ENCODE results near the gene SNTA1.

The SNTA1 gene

DNA sequence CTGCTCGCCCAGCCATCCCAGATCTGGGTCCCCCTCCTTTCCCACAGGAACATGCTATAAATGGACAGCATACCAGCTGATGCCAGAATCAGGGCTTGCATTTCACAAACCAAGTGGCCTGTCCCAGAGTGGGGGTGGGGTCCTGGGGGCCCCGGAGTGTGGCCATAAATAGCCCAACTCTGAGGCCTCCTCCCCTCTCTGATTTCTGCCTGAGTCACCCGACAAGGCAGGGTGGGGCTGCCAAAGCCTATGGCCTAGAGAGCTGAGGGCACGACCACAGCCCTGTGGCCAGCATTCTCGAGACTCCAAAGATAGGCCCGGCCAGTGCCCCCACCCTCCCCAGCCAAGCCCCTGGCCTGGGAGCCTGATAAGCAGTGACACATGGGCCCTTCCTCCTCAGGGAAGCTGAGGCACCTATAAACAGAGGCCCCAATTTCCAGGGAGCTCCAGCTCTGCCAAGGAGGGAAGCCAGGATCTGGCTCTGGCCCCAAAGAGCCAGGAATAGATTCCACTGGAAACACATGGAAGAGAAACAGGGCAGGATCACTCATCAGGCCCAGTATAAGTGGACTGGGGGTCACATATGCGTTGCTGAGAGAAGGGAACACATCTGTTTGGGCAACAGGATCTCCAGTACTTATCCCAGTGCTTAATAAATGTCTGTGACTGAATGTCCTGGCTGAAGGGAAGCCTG is 20.3 kb downstream of the SNTA1 start:
- H3K4me3 ChIP-seq (ENCODE audit: low read length) = no peak overlapping the region
- no peak for TF ChIP-seq ZNF274 (IDR thresholded peaks at IDR 0.05; ENCODE audit: low read depth, low read length)

- no peak for TF ChIP-seq ZNF274 (IDR thresholded peaks at IDR 0.05; ENCODE audit: low read depth, low read length)
Observed at GRCh38 chr20:33419140-33419974, 24.2 kb downstream of the SNTA1 start.

DNA sequence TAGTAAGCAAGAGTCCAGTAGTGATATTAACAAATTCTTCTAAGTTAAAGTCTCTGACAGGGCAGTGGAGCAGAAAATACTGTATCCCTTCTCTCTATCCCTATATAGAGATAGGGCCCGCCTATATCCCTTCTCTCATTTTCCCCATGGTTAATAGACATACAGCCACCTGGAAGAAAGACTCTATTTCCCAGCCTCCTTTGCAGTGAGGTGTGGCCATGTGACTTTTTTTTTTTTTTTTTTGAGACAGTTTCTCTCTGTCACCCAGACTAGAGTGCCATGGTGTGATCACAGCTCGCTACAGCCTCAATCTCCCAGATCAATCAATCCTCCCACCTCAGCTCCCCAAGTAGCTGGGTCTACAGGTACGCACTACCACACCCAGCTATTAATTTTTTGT is 25.5 kb downstream of the SNTA1 start:
- no peak for TF ChIP-seq ZNF274 (IDR thresholded peaks at IDR 0.05; ENCODE audit: low read depth, low read length)
- H3K4me3 ChIP-seq (ENCODE audit: low read length) = no peak overlapping the region

More at GRCh38 chr20:33419140-33419974, 24.2 kb downstream of the SNTA1 start:
- no peak overlapping the region for H3K4me3 ChIP-seq (ENCODE audit: low read length)

DNA sequence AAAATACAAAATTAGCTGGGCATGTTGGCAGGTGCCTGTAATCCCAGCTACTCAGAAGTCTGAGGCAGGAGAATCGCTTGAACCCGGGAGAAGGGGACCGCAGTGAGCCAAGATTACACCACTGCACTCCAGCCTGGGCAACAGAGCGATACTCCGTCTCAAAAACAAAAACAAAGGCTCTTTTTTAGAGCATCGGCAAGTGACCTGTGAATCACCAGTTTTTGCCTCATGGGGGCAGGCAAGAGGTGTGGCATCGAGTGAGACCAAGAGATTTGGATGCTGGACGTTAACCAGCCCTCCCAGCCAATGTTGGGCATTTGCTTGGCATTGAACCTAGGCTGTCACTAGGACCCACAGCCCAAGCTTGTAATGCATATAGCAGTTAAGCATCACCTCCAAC is 27.6 kb downstream of the SNTA1 start:
- no peak overlapping the region for H3K4me3 ChIP-seq (ENCODE audit: low read length)
- no peak for TF ChIP-seq ZNF274 (IDR thresholded peaks at IDR 0.05; ENCODE audit: low read depth, low read length)

DNA sequence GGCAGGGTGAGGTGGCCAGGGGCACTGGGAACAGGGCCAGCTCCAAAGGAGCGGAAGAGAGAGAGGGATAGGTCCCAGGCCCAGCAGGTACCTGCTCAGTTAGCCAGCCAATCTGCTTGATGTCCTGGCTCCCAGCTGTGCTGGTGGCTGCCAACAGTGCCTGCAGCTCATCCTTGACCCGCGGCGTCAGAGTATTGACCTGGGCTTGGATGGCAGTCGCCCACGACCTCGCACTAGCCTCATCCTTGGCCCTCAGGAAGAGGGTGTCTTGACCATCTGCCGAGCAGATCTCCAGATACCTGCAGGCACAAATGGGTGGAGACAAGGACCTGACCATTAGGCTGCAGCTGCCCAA is 31.1 kb downstream of the SNTA1 start:
- no peak overlapping the region for H3K4me3 ChIP-seq (ENCODE audit: low read length)
- no peak for TF ChIP-seq ZNF274 (IDR thresholded peaks at IDR 0.05; ENCODE audit: low read depth, low read length)

DNA sequence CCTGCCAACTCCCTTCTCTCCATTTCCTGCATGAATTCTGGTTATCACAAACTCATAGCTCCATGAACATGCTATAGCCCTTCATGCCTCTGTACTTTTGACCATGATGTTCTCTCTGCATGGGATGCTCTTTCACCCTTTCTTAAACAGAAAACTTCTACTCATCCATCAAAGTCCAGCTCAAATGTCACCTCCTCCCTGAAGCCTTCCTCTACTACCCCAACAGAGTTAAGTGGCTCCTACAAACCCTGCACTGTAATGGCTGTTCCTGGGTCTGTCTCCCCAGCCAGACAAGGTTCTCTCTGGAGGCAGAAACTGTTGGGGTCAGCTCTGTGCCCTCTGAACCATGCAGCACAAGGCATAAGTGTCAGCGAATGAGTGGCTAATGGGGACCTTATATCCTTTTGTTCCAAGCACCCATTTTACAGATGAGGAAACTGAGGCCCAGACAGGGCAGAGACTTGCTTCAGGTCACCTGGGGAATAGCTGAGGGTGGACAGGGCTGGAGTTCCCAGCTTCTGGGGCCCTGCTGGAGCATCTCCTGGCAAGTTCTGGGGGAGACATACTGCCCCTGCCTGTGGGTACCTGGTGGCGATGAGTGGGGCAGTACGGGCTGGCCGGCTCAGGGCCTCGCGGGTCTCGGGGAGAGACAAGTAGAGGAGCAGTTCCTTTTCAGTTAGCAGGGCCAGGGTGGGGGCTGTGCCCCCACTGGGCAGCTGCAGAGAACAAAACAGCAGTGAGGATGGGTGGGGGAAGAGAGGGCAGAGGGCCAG is 31.7 kb downstream of the SNTA1 start:
- TF ChIP-seq ZNF274 (IDR thresholded peaks at IDR 0.05; ENCODE audit: low read depth, low read length) = no peak
- H3K4me3 ChIP-seq (ENCODE audit: low read length) = no peak overlapping the region

DNA sequence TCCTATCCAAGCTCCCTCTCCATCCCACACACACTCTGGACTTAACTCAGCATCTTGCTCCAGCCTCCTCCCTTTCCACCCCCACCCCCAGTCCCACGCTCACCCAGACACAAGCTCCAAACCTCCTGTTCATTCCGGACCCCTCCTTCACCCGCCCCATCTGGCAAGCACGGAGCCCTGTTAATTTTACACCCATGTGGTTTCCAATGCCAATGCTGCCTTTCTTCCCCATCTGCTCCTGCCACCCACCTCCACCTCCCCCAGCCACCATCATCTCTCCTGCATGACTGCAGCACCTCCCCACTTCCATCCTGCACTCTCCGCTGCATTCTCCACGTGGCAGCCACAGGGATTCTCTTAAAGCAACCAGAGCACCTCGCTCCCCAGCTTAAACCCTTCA is 32.3 kb downstream of the SNTA1 start:
- no peak for TF ChIP-seq ZNF274 (IDR thresholded peaks at IDR 0.05; ENCODE audit: low read depth, low read length)
- no peak overlapping the region for H3K4me3 ChIP-seq (ENCODE audit: low read length)

DNA sequence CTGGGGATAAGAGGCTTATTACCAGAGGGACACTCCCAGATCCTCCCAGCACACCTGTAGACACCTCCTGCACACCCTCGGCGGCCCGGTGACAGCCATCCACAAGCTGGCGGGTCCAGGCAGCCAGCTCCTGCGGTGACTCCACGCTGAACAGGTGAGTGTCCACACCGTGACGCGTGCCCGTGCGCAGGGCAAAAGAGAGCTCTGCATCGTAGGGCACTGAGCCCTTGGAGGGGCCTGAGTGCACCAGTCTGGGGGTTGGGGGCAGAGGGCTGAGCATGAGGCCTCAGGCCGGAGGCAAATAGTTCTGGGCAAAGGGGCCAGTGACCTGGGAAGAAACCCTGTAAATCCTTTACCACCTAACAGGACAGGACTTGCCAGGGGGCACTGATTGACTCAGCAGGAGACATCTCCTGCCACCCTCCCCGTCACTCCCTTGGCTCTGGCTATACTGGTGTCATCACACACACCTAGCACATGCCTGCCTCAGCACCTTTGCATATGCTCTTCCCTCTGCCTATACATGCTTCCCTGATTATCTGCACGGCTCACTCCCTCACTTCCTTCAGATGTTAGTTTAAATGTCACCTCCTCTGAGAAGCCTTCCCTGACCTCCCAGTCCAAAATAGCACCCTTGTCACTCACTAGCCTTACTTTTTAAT is 33.4 kb downstream of the SNTA1 start:
- no peak overlapping the region for H3K4me3 ChIP-seq (ENCODE audit: low read length)
- TF ChIP-seq ZNF274 (IDR thresholded peaks at IDR 0.05; ENCODE audit: low read depth, low read length) = no peak

DNA sequence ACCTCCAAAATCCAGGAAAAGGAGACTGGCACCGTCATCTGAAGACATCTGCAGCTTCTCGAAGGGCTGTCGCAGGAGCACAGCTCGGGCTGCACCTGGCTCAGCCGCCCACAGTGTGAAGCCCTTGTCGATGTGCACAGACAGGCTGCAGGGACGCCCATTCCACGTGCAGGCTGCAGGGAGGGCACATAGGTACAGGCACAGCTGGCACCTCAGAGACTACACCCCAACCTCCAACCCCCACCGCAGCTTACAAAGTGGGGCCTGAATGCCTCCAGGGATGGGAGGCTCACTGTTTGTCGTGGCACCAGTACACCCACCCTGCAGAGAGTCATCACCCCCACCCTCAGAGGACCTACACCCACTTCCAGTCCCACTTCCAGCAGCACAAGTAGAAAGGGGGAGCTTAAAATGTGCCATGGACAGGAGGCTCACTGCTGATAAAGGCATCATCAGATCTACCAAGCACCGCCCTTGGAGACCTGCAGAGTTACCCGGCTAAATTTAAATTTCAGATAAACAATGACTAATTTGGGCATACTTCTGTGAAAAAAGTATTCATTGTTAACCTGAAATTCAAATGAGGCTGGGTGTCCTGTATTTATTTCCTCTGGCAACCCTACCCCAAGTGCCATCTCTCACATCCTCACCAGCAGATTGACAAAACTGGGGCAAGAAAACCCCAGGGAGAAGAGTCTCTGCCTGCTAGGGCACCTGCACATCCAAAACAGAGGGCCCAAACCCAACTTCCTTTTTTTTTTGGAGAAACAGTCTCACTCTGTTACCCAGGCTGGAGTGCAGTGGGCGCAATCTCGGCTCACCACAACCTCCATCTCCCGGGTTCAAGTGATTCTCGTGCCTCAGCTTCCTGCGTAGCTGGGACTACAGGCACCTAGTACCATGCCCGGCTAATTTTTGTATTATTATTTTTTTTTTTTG is 34.6 kb downstream of the SNTA1 start:
- no peak overlapping the region for H3K4me3 ChIP-seq (ENCODE audit: low read length)
- TF ChIP-seq ZNF274 (IDR thresholded peaks at IDR 0.05; ENCODE audit: low read depth, low read length) = no peak

GRCh38 chr20:33408313-33408712 is 35.2 kb downstream of the SNTA1 start:
- H3K4me3 ChIP-seq (ENCODE audit: low read length) = no peak overlapping the region
- TF ChIP-seq ZNF274 (IDR thresholded peaks at IDR 0.05; ENCODE audit: low read depth, low read length) = no peak

DNA sequence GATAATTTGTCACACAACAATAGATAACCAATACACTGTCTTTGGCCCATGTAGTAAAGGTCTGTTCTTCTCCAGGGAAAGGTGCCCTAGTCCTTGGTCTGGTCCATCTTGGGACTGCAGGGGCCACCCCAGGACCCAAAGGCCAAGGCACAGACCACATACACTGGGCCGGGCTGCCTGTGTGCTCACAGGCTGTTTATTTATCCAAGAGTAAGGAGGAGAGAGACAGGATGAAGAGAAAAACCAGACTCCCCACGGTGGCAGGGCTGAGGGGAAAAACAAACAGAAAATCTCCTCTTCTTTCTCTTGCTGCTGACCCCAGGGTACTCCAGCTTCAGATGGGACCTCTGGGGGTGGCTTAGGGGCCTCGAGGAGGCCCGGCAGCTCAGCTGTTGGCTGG is 35.8 kb downstream of the SNTA1 start:
- no peak for TF ChIP-seq ZNF274 (IDR thresholded peaks at IDR 0.05; ENCODE audit: low read depth, low read length)
- H3K4me3 ChIP-seq (ENCODE audit: low read length) = no peak overlapping the region

DNA sequence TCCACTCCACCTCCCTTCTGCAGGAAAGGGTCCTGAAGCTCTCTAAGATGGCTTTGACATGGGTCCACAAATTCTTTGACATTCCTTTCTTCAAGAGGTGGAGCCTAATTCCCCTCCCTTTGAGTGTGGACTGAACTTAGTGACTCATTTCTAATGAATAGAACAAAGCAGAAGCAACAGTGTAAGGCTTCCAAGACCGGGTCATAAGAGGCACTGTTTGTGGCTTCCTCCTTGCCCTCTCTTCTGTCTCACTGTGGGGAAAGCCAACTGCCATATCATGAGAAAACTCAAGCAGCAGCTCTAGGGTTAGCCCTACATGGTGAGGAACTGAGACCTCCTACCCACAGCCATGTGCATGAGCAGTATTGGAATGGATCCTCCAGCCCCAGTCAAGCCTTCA is 36.3 kb downstream of the SNTA1 start:
- H3K4me3 ChIP-seq (ENCODE audit: low read length) = no peak overlapping the region
- TF ChIP-seq ZNF274 (IDR thresholded peaks at IDR 0.05; ENCODE audit: low read depth, low read length) = no peak

DNA sequence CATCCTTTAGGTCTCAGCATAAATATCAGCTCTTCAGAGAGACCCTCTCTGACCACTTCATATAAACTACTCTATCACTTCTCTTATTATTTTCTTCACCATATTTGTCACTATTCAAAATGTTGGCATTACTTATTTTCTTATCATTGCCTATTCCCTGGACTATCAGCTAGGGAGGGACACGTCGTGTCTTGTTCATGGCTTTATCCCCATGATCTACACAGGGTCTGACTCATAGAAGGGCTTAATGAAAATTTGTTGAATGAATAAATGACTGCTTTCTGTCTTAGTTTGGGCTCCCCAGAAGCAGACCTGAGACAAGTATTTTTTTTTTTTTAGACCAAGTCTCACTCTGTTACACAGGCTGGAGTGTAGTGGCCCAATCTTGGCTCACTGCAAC is 39.3 kb downstream of the SNTA1 start:
- no peak for TF ChIP-seq ZNF274 (IDR thresholded peaks at IDR 0.05; ENCODE audit: low read depth, low read length)

More for the DNA sequence above, 39.3 kb downstream of the SNTA1 start:
- no peak overlapping the region for H3K4me3 ChIP-seq (ENCODE audit: low read length)

Data from GM08714 (cell line).